GM18519 (cell line): ENCODE data around the gene SLC16A8.
"Not testable (repeated sequence)": the region's sequence is repeated elsewhere in the genome, so short reads cannot be mapped to it uniquely, and the experiment has no call there.

Experiments used
- ATAC-seq: cut with Tn5 transposase; IDR thresholded peaks from one replicate; pipeline ENCODE4 v1.9.1; 2021; ENCODE audit warnings: mild to moderate bottlenecking, moderate library complexity; ENCODE audit not compliant: unreplicated experiment, low FRiP score

Gene SLC16A8

GRCh38 chr22:38088629-38089473, 4.9 kb upstream of the SLC16A8 start:
- no peak for ATAC-seq

GRCh38 chr22:38087855-38088254, 3.9 kb upstream of the SLC16A8 start:
- no peak for ATAC-seq

GRCh38 chr22:38086942-38087341, 3.0 kb upstream of the SLC16A8 start:
- no peak for ATAC-seq

GRCh38 chr22:38086001-38086845, 2.2 kb upstream of the SLC16A8 start:
- no peak for ATAC-seq

- no peak for ATAC-seq
Observed at GRCh38 chr22:38085501-38085900, 1.5 kb upstream of the SLC16A8 start.

- ATAC-seq = no peak
Observed at GRCh38 chr22:38085056-38085455, 1.1 kb upstream of the SLC16A8 start.

- no peak for ATAC-seq
Observed at GRCh38 chr22:38082986-38083710, 836 bp downstream of the SLC16A8 start.

GRCh38 chr22:38081941-38082828, 1.8 kb downstream of the SLC16A8 start:
- no peak for ATAC-seq

- ATAC-seq = no peak
Observed at GRCh38 chr22:38081636-38081940, 2.4 kb downstream of the SLC16A8 start.

- ATAC-seq = no peak
Observed at GRCh38 chr22:38080850-38081635, 2.9 kb downstream of the SLC16A8 start.

GRCh38 chr22:38080474-38080849, 3.5 kb downstream of the SLC16A8 start:
- no peak for ATAC-seq

- ATAC-seq = no peak
Observed at GRCh38 chr22:38079804-38080203, 4.2 kb downstream of the SLC16A8 start.

- ATAC-seq = not testable (repeated sequence)
Observed at GRCh38 chr22:38079208-38079607, 4.8 kb downstream of the SLC16A8 start.

GRCh38 chr22:38078046-38078840, 5.7 kb downstream of the SLC16A8 start:
- ATAC-seq = no peak

GRCh38 chr22:38077595-38077994, 6.4 kb downstream of the SLC16A8 start:
- no peak for ATAC-seq

- ATAC-seq = no peak
Observed at GRCh38 chr22:38077096-38077495, 6.9 kb downstream of the SLC16A8 start.

- no peak for ATAC-seq
Observed at GRCh38 chr22:38075961-38076360, 8.0 kb downstream of the SLC16A8 start.

- no peak for ATAC-seq
Observed at GRCh38 chr22:38075105-38075825, 8.7 kb downstream of the SLC16A8 start.
